Measurements from ENCODE around the gene PCDHAC2.

PCDHAC2 gene

GRCh38 chr5:140966293-140967225 is at the start of gene PCDHAC2:
Gene PCDHAC2, plus strand, starts transcription at chr5:140966476. Its CDS starts 291 bp downstream, at chr5:140966767.
- no peak for DNase-seq

DNA sequence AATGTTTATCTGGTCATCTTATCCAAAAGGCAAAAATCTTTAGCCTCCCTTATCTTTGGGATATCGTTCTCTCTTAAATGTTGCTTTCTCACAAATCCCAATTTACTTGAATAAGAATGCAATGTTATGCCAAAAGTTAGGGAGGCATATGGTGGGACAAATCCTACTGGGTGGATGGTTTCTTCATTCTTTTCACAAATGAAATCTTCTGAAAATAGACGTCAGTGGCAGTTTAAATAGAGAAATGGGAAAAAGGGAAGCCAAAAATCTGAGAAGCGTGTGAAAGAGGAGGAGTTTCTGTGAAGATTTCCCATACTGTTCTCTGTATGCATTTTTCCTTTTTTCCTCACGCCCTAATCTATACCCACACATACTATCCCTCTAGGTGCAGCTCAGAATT is 42.7 kb upstream of the PCDHAC2 start:
- DNase-seq, result no peak

- DNase-seq, result no peak
These were observed 40.4 kb upstream of the PCDHAC2 start, which contains the start of gene PCDHAC1 for GRCh38 chr5:140925806-140926442. Gene PCDHAC1, plus strand, starts transcription at chr5:140926299. Its CDS starts 594 bp downstream, at chr5:140926893.

DNA sequence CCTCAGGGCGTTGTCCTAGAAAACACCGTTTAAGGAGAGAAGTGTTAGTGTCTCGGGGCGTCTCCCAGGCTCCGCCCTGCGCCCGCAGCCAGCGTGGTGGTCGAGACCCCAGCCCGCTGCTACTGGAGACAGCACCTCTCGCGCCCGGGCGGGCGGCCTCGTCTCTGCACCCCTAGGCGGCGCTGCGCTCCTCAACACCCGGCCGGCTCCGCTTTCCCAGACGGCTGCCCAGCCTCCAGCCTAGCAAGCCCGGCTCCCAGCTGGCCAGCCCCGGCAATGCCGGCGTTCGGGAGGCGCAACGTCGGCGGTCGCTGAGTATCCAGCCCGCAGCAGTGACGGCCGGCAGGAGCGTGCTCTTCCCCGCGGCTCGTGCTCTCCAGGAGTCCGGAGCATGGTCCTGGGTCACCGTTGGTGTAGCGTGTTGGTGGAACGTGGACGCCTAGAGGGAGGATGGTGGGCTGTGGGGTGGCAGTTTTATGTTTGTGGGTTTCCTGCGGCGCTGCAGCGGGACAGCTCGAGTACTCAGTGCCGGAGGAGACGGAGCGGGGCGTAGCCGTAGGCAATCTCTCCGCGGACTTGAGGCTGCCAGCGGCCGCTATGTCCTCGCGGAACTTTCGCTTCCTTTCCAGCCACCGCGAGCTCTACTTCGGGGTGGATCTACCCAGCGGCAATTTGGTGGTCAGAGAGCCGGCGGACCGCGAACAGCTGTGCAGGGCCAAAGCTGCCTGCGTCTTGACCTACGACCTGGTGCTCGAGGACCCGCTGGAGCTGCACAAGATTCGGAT is 39.6 kb upstream of the PCDHAC2 start:
- DNase-seq, result peak; percentile 4

GRCh38 chr5:140927228-140927573 is 39.1 kb upstream of the PCDHAC2 start:
- no peak for DNase-seq

DNA sequence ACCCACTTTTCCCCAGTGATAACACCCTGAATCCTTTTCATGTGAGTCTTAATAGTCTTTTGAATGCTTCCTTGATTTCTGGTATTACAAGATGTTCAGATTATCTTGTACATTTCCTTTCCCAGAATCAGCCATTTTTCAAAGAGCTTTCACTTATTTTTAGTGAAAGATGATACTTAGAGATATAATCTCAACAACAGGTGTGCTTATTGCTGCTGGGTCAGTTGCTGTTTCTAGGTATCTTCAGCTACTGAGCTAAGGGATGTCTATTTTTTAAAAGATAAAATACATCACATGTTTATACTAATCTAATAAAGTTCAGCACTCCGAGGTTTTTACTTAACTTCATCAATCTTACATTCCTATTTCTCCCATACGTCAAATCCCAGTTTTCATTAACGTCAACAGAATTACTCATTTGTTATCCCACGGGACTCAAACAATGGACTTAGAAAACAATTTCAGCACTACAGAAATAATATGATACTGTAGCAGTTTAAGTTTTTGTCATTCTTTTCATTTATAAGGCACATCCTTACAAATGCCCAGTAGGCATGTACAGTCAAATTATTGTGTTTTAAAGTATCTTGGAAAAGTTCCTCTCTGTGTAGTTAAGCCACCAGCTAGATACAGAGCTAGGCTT is 31.2 kb upstream of the PCDHAC2 start:
- DNase-seq, result no peak

DNA sequence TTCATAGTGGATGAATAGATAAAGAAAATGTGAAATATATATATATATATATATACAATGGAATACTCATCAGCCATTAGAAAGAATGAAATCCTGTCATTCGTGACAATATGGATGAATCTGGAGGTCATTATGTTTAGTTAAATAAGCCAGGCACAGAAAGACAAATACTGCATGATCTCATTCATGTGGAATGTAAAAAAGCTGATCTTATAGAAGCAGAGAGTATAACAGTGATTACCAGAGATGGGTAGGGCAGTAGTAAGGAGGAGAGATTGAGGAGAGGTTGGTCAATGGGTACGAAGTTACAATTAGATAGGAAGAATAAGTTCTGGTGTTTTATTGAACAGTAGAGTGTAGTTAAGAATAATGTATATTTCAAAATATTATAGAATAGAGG is 19.7 kb upstream of the PCDHAC2 start:
- DNase-seq, result no peak

DNA sequence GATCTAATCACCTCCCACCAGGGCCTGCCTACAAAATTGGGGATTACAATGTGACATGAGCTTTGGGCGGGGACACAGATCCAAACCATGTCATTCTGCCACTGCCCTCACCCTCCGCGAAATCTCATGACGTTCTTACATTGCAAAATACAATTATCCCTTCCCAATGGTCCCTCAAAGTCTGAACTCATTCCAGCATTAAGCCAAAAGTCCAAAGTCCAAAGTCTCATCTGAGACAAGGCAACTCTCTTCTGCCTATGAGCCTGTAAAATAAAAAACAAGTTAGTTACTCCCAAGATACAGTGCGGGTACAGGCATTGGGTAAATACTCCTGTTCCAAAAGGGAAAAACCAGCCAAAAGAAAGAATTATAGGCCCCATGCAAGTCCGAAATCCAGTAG is 14.6 kb upstream of the PCDHAC2 start:
- DNase-seq, result no peak

DNA sequence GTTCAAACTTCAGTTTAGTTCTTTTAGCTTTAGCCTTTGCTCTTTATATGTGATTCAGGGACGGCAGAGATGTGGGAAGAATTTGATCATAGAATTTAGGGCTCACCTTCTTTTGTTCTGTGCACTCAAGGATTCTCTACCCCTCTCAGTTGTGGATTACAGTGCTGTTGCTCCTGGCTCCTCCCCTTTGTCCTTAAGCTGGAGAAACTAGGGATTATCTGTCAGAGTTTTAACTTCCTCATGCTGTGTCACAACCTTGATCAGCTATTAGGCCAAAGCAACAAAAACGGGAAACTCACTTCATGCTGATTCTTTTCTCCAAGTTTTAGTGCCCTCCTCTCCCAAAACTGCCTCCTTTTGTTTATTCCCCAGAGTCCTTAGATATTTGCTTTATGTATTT is 13.0 kb upstream of the PCDHAC2 start:
- DNase-seq, result no peak

DNA sequence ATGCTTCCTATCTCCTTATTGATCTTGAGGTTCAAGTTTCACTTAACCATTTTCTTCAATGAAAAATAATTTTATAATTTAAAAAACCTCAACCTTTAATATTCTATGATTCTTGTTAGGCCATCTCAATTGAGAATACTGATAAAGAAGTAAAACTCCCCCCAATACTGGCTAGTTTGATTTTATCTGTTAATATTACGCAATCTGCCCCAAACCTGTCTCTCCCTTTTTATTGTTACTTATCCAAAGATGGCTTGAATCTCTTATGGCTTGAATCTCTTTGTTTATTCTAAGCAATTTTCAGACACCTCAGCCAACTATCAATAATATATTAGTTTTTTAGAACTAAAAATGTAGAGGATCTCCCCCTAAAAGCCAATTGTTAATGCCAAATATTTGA is 4.1 kb upstream of the PCDHAC2 start:
- DNase-seq, result no peak

DNA sequence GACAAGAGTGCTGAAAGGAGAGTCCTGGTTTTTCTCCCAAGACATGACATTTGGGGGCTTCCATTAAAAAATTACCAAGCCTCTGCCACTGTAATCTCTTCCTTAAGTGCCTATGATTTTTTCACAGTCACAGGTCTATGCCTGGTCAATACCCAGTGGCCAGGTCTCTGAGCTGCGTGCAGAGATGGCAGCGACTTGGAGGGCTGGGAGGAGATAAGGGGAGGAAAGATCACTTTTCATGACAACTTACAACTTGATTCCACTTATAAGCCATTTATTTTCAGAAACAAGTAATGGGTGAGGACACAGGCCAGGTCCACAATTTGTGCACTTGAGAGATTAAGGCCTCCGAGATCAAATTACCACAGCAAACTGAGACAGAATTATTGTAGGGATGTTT is 1.9 kb upstream of the PCDHAC2 start:
- no peak for DNase-seq

DNA sequence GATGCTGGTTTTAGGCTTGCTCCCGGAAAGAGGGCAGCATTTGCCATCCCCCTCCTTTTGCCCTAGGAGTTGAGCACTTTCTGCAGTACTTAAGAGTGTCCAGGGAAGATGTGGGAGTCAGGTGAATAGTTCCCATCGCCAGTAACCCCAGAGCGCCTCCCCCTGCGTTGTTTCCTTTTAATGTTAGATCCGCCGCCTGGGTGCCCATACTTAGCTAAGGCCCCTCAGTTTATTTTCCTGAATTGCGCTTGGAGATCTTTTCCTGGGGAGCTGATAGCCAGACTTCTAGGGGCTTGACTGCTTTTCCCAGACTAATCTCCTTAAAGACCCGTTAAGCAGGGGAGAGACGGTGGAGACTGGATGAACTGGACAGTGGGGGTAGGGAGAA is 377 bp upstream of the PCDHAC2 start:
- no peak for DNase-seq

DNA sequence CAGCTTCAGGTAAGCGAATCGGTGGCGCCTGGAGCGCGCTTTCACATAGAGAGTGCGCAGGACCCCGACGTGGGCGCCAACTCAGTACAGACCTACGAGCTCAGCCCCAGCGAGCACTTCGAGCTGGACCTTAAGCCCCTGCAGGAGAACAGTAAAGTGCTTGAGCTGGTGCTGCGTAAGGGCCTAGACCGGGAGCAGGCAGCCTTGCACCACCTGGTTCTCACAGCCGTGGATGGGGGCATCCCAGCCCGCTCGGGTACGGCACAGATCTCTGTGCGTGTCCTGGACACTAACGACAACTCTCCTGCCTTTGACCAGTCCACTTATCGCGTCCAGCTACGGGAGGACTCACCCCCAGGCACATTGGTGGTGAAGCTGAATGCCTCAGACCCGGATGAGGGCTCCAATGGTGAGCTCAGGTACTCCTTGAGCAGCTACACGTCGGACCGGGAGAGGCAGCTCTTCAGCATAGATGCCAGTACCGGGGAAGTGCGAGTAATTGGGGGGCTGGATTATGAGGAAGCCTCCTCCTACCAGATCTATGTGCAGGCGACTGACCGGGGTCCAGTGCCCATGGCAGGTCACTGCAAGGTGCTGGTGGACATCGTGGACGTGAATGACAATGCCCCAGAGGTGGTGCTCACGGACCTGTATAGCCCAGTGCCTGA is 1.1 kb downstream of the PCDHAC2 start:
- DNase-seq, result no peak

- DNase-seq, result no peak
These were observed 3.6 kb downstream of the PCDHAC2 start for GRCh38 chr5:140969880-140970279.

GRCh38 chr5:140973550-140973949 is 7.3 kb downstream of the PCDHAC2 start:
- DNase-seq, result no peak

- no peak for DNase-seq
These were observed 10.7 kb downstream of the PCDHAC2 start for GRCh38 chr5:140977003-140977402.

DNA sequence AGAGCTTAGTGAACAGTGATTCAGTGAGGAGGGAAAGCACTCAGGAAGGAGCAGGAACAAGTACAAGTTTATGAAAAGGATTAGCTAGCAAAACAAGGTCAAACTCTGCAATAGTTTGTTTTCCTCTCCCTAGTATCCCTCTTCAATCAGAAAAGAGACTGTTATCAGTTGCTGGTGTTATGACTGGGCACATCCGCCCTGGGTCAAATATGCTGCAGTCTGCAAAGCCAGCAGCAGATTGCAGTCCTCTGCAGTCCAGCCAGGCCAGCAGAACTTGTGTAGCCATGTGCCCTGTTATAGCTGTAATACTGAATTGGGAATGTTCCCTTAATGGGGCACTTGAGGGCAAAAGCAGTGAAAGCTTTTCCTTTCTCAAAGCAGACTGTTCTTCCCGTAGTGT is 12.0 kb downstream of the PCDHAC2 start:
- no peak for DNase-seq

DNA sequence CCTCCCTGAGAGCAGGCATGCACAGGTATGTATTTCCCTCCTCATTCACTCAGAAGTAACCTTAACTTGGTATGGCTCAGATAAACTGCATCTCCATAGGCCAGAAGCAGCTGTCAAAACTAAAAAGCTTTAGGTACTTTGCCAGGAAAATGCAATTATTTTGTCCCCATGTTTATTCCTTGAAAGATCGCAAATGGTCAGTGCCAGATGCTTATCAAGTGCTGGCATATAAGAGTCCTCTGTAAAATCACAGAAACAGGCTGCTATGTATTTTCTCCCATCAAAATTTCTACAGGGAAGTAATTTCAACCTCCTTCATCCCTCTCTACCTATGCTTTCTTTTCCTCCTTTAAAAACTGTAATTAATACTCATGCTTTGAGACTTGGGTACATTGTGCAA is 12.7 kb downstream of the PCDHAC2 start:
- DNase-seq, result no peak

GRCh38 chr5:140982083-140982716 is 15.9 kb downstream of the PCDHAC2 start:
- DNase-seq, result no peak

DNA sequence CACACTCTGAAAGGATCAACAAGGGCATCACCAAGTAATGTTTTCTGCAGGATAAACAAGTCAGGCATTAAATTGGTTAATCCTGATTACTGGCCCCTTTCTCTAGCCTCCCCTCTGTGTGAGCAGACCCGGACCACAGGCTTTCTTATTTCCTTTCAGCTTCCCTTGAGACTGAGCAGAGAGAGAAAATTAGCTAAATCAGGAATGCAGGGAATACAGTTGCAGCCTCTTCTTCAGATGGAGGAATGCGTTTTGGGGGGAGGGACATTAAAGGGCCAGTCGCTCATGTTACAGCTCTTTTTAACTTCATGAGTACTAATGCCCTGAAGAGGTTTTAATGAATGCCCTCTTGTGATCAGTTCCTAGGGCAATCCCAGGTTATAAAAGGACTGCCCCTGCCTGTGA is 19.8 kb downstream of the PCDHAC2 start:
- no peak for DNase-seq

- DNase-seq, result no peak
These were observed 21.8 kb downstream of the PCDHAC2 start for GRCh38 chr5:140988100-140988499.

DNA sequence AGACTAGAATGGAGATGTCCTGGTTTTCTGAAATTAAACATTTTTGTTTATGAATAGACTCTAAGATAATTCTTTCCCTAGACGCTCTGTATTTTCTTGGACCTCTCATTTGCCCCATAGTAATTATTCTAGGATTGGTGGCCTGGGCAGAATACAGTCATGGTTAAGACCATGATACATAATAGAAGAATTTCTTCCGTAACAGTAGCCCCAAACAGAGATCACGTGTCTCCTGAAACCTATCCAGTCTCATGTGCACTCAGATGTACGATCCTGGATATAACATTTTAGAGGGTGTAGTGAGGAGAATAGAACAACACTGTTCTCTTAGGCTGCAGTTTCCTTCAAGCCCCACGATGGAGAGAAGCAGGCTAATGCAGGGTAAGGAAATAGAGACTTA is 22.3 kb downstream of the PCDHAC2 start:
- DNase-seq, result no peak

Measured in CD4-positive, alpha-beta T cell treated with Interleukin-21 for 1 hour (primary cell).